MM.1S (cell line): ENCODE results near the gene CD96.

ENCODE experiments used
- DNase-seq: peaks from one replicate; pipeline ENCODE4 v3.0.0-alpha.2; 2015
- H2AFZ ChIP-seq: fragments of 300-600 bp; sonication (generic); 2 replicates; pipeline ENCODE4 v1.6.0; 2016; ENCODE audit warnings: antibody characterized with exemption, low read length
- H3F3A ChIP-seq: fragments of 300-600 bp; sonication (generic); 2 replicates; pipeline ENCODE4 v1.6.1; 2016; ENCODE audit warnings: mild to moderate bottlenecking, antibody characterized with exemption, low read length, moderate library complexity, mixed read lengths; ENCODE audit not compliant: insufficient read depth
- H3K27ac ChIP-seq: fragments of 300-600 bp; sonication (generic); 2 replicates; pipeline ENCODE4 v1.5.1; 2016; ENCODE audit warnings: mild to moderate bottlenecking, low read length
- H3K27me3 ChIP-seq: fragments of 300-600 bp; sonication (generic); replicated peaks from 2 replicates; pipeline ENCODE4 v1.6.0; 2016; ENCODE audit warnings: low read length; ENCODE audit not compliant: insufficient read depth
- H3K36me3 ChIP-seq: fragments of 300-600 bp; sonication (generic); replicated peaks from 2 replicates; pipeline ENCODE4 v1.6.1; 2016; ENCODE audit warnings: mild to moderate bottlenecking, low read length, mixed read lengths; ENCODE audit not compliant: insufficient read depth
- H3K4me1 ChIP-seq: fragments of 300-600 bp; sonication (generic); 2 replicates; pipeline ENCODE4 v1.6.1; 2016; ENCODE audit warnings: low read length, mixed read lengths
- H3K4me2 ChIP-seq: fragments of 300-600 bp; sonication (generic); 2 replicates; pipeline ENCODE4 v1.6.0; 2016; ENCODE audit warnings: low read depth, low read length
- H3K4me3 ChIP-seq: fragments of 300-600 bp; sonication (generic); 2 replicates; pipeline ENCODE4 v1.5.1; 2016; ENCODE audit warnings: low read length, mixed read lengths
- H3K79me2 ChIP-seq: fragments of 300-600 bp; sonication (generic); 2 replicates; pipeline ENCODE4 v1.6.1; 2016; ENCODE audit warnings: mixed run types, low read length, mixed read lengths
- H3K9ac ChIP-seq: fragments of 300-600 bp; sonication (generic); 2 replicates; pipeline ENCODE4 v1.6.1; 2016; ENCODE audit warnings: low read length, mixed read lengths
- H3K9me2 ChIP-seq: fragments of 300-600 bp; sonication (generic); replicated peaks from 2 replicates; pipeline ENCODE4 v1.6.1; 2016; ENCODE audit warnings: mild to moderate bottlenecking, low read length, mixed read lengths; ENCODE audit not compliant: insufficient read depth
- H3K9me3 ChIP-seq: fragments of 300-600 bp; sonication (generic); replicated peaks from 2 replicates; pipeline ENCODE4 v1.6.1; 2016; ENCODE audit warnings: mild to moderate bottlenecking, low read length, mixed read lengths; ENCODE audit not compliant: insufficient read depth
- H4K20me1 ChIP-seq: fragments of 300-600 bp; sonication (generic); 2 replicates; pipeline ENCODE4 v1.6.1; 2016; ENCODE audit warnings: mild to moderate bottlenecking, low read length, moderate library complexity, mixed read lengths; ENCODE audit not compliant: insufficient read depth
- CTCF ChIP-seq: fragments of 300-600 bp; sonication (generic); IDR thresholded peaks from 2 replicates; pipeline ENCODE4 v1.5.1; 2016; ENCODE audit warnings: antibody characterized with exemption, low read length, mixed read lengths
- EZH2 ChIP-seq: fragments of 300-600 bp; sonication (generic); optimal IDR thresholded peaks from 2 replicates; pipeline ENCODE3; 2017; ENCODE audit warnings: low read depth, mild to moderate bottlenecking, antibody characterized with exemption, low read length, mixed read lengths
- EZH2phosphoT487 ChIP-seq: fragments of 300-600 bp; sonication (generic); IDR thresholded peaks from 2 replicates; pipeline ENCODE4 v1.6.1; 2018; ENCODE audit warnings: antibody characterized with exemption, low read length

CD96 gene

GRCh38 chr3:111650378-111651275 is 108.6 kb downstream of the CD96 start:
- Histone ChIP-seq H3K4me2 (no peak overlapping the region), H3K9me3 (no peaks in the 10 kb centered on the region), H3K27me3 (no peaks in the 10 kb centered on the region), H3K9ac (no peak overlapping the region), H3F3A (no peaks in the 10 kb centered on the region), H2AFZ (no peak overlapping the region), H3K79me2 (no peaks in the 10 kb centered on the region), H4K20me1 (no peaks in the 10 kb centered on the region), H3K4me3 (no peak overlapping the region), H3K4me1 (no peaks in the 10 kb centered on the region), H3K9me2 (no peaks in the 10 kb centered on the region), H3K27ac (no peak overlapping the region), H3K36me3 (no peaks in the 10 kb centered on the region)
- no peak for TF ChIP-seq CTCF
- TF ChIP-seq EZH2phosphoT487, result no peak
- TF ChIP-seq EZH2, result no peak
- DNase-seq, result no peak

- Histone ChIP-seq H3K27ac (no peak overlapping the region), H3K27me3 (no peaks in the 10 kb centered on the region), H3K9ac (no peak overlapping the region), H2AFZ (no peak overlapping the region), H3K79me2 (no peaks in the 10 kb centered on the region), H3F3A (no peaks in the 10 kb centered on the region), H3K4me2 (no peak overlapping the region), H3K4me3 (no peak overlapping the region), H3K9me3 (no peaks in the 10 kb centered on the region), H3K36me3 (no peaks in the 10 kb centered on the region), H3K4me1 (no peaks in the 10 kb centered on the region), H4K20me1 (no peaks in the 10 kb centered on the region), H3K9me2 (no peaks in the 10 kb centered on the region)
- DNase-seq, result no peak
- no peak for TF ChIP-seq CTCF
- TF ChIP-seq EZH2phosphoT487, result no peak
- no peak for TF ChIP-seq EZH2
Observed at GRCh38 chr3:111652492-111653180, 110.6 kb downstream of the CD96 start.

DNA sequence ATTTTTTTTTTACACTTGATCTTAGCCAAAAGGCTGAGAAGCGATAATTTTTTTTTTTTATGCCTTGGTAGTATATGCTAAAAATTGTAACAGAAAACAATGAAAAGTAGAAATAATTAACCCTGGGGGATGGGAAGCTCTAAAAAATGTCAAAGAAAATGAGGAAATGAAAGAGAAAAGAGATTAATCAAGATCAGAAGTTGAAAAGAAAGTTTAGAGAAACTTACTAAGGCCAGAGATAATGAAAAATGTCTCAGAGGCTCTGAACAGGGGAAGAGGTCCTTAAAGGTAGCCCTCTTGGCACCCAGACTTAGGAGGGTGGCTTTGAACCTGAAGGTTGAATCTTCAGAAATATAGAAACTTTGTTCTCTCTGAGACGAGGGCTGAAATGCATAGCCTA is 111.8 kb downstream of the CD96 start:
- H3K9me2 ChIP-seq, result no peaks in the 10 kb centered on the region
- no peaks in the 10 kb centered on the region for H3K79me2 ChIP-seq
- H3K4me2 ChIP-seq, result no peak overlapping the region
- no peaks in the 10 kb centered on the region for H3K4me1 ChIP-seq
- no peaks in the 10 kb centered on the region for H3K9me3 ChIP-seq
- H3K27ac ChIP-seq, result no peak overlapping the region
- no peak overlapping the region for H3K9ac ChIP-seq
- no peak overlapping the region for H2AFZ ChIP-seq
- DNase-seq, result no peak
- no peaks in the 10 kb centered on the region for H3K27me3 ChIP-seq
- no peak overlapping the region for H3K4me3 ChIP-seq
- H4K20me1 ChIP-seq, result no peaks in the 10 kb centered on the region
- no peak for TF ChIP-seq CTCF
- no peak for TF ChIP-seq EZH2
- no peak for TF ChIP-seq EZH2phosphoT487
- H3F3A ChIP-seq, result no peaks in the 10 kb centered on the region
- H3K36me3 ChIP-seq, result no peaks in the 10 kb centered on the region
